ENCODE measurements around the gene TBX1.

DNA sequence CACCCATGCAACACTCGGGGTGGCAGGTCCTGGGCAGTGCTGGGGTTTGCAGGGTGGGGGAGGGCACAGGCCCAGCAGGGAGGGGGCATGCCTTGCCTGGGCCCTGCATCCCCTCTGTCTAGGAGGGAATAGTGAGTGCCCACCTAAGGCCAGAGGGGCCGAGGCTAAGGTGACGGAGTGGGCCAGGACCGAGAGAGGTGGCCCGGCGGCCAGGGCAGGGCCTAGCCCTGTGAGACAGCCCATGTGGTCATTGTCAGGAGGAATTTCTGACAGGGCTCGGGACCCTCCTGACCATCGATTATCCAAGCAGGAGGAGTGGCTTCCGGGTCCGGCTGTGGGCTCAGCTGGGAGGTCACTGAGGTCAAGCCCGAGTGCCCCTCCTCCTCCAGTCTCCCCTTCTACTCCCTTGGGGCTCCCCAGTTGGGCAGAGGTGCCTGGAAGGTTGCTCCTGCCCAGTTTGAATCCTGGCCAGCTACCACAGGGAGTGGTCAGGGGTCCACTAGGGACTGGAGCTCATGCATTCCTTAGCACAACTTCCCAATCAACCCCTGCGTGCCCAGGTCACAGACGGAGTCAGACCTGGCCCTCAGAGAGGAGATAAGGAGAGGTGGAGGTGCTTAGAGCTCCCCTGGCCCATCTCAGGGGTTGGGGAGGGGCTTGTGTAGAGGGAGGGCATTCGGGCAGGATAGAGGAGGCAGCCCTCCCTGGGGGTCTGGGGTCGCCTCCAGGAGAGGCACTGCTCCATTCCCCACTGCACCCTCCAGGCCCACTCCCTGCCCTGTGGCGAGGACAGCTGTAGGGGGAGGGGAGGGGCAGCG is 22.5 kb upstream of the TBX1 start:
- TF ChIP-seq POLR2AphosphoS5 (IDR thresholded peaks at IDR 0.05) = no peak
- TF ChIP-seq CTCF (IDR thresholded peaks at IDR 0.05) = no peak
- no peak for TF ChIP-seq POLR2A (IDR thresholded peaks at IDR 0.05; ENCODE audit: low read depth)
